Measurements from ENCODE around the gene FRRS1L.

- TF ChIP-seq CTCF (IDR thresholded peaks at IDR 0.05; ENCODE audit: insufficient read depth, low read depth, low read length) (no peak), EZH2 (IDR thresholded peaks at IDR 0.05; ENCODE audit: insufficient read depth, low read length) (no peak)
These were observed 3.0 kb downstream of the FRRS1L start for GRCh38 chr9:109164042-109164441.

All from astrocyte (in vitro differentiated cells and primary cell).